ENCODE results near the gene HEXD. TPM values are rescaled to one million over a fixed set of nuclear protein-coding genes. Genes with fewer than 3 reads are reported as not detected.

HEXD gene
- total RNA-seq, 1 experiment from 2014 or later: 16.2 TPM

GRCh38 chr17:82407255-82407654, 10.9 kb upstream of the HEXD start:
- POLR2A ChIA-PET: no interaction called here
- no TSS peak for BruUV-seq (replicated peaks)
- Mint-ChIP-seq H3K4me3 (ENCODE audit: unreplicated experiment) (no peak overlapping the region), H3K27ac (ENCODE audit: low read depth, unreplicated experiment) (no peak overlapping the region), H3K9me3 (ENCODE audit: unreplicated experiment) (no peaks in the 10 kb centered on the region), H3K36me3 (ENCODE audit: insufficient read depth, unreplicated experiment) (peaks cover 37% of the 10 kb centered on the region), H3K27me3 (ENCODE audit: insufficient read depth, unreplicated experiment) (no peaks in the 10 kb centered on the region), H3K4me1 (ENCODE audit: insufficient read depth, unreplicated experiment) (no peaks in the 10 kb centered on the region)
- no peak for TF ChIP-seq CTCF (IDR thresholded peaks at IDR 0.05; ENCODE audit: unreplicated experiment)
- intact Hi-C loops (cut with micrococcal nuclease): no loop called here
- DNase-seq (ENCODE audit: unreplicated experiment): no peak
- CTCF ChIA-PET: no interaction called here

DNA sequence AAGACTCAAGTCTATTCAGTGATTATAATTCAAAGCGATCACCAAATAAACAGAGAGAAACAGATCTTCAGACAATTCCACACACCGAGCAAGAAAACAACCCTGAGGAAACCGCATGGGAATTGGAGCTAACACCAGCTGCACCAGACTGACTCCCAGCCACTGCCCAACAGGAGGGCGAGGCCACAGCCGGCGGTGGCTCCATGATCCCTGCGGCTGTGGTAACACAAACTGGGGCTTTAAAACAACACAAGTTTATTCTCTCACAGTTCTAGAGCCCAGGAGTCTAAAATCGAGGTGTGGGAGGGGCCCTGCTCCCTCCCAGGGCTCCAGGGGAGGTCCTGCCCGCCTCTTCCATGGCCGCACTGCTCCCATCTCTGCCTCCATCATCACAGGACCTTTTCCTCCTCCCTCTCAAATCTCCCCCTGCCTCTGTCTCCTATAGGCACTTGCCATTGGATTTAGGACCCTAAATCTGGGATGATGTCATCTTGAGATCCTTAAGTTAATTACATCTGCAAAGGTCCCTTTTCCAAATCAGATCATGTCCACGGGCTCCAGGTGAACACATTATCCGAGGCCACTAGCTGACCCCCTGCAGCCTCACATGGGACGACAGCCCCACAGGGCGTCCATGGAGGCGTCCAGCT, 9.7 kb upstream of the HEXD start:
- no peak for DNase-seq (ENCODE audit: unreplicated experiment)
- CTCF ChIA-PET: no interaction called here
- POLR2A ChIA-PET: no interaction called here
- no peaks in the 10 kb centered on the region for H3K9me3 Mint-ChIP-seq (ENCODE audit: unreplicated experiment)
- H3K4me3 Mint-ChIP-seq (ENCODE audit: unreplicated experiment): no peak overlapping the region
- intact Hi-C loops (cut with micrococcal nuclease): no loop called here
- no TSS peak for BruUV-seq (replicated peaks)
- H3K4me1 Mint-ChIP-seq (ENCODE audit: insufficient read depth, unreplicated experiment): no peaks in the 10 kb centered on the region
- H3K27ac Mint-ChIP-seq (ENCODE audit: low read depth, unreplicated experiment): no peak overlapping the region
- H3K36me3 Mint-ChIP-seq (ENCODE audit: insufficient read depth, unreplicated experiment): peaks cover 32% of the 10 kb centered on the region
- no peak for TF ChIP-seq CTCF (IDR thresholded peaks at IDR 0.05; ENCODE audit: unreplicated experiment)
- no peaks in the 10 kb centered on the region for H3K27me3 Mint-ChIP-seq (ENCODE audit: insufficient read depth, unreplicated experiment)

- no peaks in the 10 kb centered on the region for H3K27me3 Mint-ChIP-seq (ENCODE audit: insufficient read depth, unreplicated experiment)
- POLR2A ChIA-PET: no interaction called here
- no peak overlapping the region for H3K27ac Mint-ChIP-seq (ENCODE audit: low read depth, unreplicated experiment)
- no TSS peak for BruUV-seq (replicated peaks)
- CTCF ChIA-PET: no interaction called here
- H3K36me3 Mint-ChIP-seq (ENCODE audit: insufficient read depth, unreplicated experiment): peaks cover 28% of the 10 kb centered on the region
- no peaks in the 10 kb centered on the region for H3K4me1 Mint-ChIP-seq (ENCODE audit: insufficient read depth, unreplicated experiment)
- no peak for TF ChIP-seq CTCF (IDR thresholded peaks at IDR 0.05; ENCODE audit: unreplicated experiment)
- intact Hi-C loops (cut with micrococcal nuclease): no loop called here
- no peak overlapping the region for H3K4me3 Mint-ChIP-seq (ENCODE audit: unreplicated experiment)
- no peaks in the 10 kb centered on the region for H3K9me3 Mint-ChIP-seq (ENCODE audit: unreplicated experiment)
- DNase-seq (ENCODE audit: unreplicated experiment): no peak
Measured at GRCh38 chr17:82408938-82409318, 9.2 kb upstream of the HEXD start.

DNA sequence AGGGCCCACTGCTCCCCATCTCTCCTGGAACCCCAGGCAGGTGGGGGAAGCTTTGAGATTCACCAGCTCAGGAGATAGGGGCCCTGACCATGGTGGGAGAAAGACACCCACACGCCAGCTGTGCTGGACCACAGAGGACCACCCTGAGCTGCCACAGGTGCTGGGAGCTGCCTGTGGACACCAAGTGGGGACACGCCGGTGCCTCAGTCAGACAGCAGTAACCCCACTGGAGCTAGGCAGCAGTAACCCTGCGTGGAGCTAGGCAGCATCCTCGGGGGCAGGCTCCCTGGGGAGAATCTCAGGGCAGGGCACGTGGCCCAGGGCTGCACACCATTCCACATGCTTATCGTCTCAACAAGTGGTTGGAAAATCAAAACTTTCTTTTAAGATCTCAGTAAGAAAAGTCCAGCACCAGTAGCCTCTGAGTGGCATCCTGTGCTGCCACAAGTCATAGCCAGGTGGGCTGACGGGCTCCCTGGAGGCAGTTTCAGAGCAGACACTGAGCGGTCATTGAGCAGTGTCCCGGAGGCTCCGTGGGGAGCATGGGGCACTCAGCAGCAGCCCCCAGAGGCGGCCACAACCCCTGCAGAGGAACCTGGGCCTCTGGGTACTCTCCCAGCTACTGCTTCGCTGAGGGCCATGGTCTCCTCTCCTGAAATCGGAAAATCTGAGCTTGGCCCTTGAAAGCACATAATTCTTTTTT, 8.0 kb upstream of the HEXD start:
- CTCF ChIA-PET: interaction anchor here (0.6 to 1.3 kb wide), 7 partner anchors 42 to 154 kb away, joined by 3 to 4 read pairs (median 3); no protein-coding TSS in a partner anchor
- BruUV-seq (replicated peaks): no TSS peak
- no peak for TF ChIP-seq CTCF (IDR thresholded peaks at IDR 0.05; ENCODE audit: unreplicated experiment)

More for the DNA sequence above, 8.0 kb upstream of the HEXD start:
- Mint-ChIP-seq H3K27ac (ENCODE audit: low read depth, unreplicated experiment) (no peak overlapping the region), H3K4me1 (ENCODE audit: insufficient read depth, unreplicated experiment) (no peaks in the 10 kb centered on the region), H3K36me3 (ENCODE audit: insufficient read depth, unreplicated experiment) (peaks cover 24% of the 10 kb centered on the region), H3K4me3 (ENCODE audit: unreplicated experiment) (no peak overlapping the region), H3K27me3 (ENCODE audit: insufficient read depth, unreplicated experiment) (no peaks in the 10 kb centered on the region), H3K9me3 (ENCODE audit: unreplicated experiment) (no peaks in the 10 kb centered on the region)
- POLR2A ChIA-PET: interaction anchor here (0.6 kb wide), 1 partner anchor 320 kb away, joined by 3 read pairs; no protein-coding TSS in a partner anchor
- intact Hi-C loops (cut with micrococcal nuclease): loop anchor here (10.0 kb wide), 2 partner anchors 115 to 145 kb away; no protein-coding TSS in a partner anchor
- DNase-seq (ENCODE audit: unreplicated experiment): no peak
